Measurements from ENCODE around the gene WNK2. TPM values are rescaled to one million over a fixed set of nuclear protein-coding genes. Genes with fewer than 3 reads are reported as not detected.
A peak's percentile ranks its signal among the peaks of the same experiment; 100 is the strongest.
"Not testable (repeated sequence)": the region's sequence is repeated elsewhere in the genome, so short reads cannot be mapped to it uniquely, and the experiment has no call there.

The WNK2 gene
- total RNA-seq, 1 donor from 2014 or later, result 218 TPM

DNA sequence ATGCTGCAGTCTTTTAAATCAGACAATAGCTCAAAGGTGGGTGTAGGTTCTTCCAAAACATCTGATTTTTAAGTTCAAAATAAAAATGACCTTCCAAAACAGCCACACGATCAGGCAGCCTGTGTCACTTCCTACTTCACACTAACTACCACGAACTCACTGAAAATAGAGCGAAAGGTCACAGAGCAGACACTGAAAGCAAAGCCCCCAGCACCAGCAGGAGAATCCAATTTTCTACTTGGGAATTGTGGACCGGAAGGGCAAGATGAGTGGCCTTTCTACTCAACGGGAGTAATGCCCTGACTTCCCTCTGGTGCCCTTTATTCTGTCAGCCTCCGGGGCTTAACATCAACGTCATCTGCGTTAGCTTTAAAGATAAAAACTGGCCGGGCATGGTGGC is 159.7 kb downstream of the WNK2 start:
- TF ChIP-seq, protein P1, sequence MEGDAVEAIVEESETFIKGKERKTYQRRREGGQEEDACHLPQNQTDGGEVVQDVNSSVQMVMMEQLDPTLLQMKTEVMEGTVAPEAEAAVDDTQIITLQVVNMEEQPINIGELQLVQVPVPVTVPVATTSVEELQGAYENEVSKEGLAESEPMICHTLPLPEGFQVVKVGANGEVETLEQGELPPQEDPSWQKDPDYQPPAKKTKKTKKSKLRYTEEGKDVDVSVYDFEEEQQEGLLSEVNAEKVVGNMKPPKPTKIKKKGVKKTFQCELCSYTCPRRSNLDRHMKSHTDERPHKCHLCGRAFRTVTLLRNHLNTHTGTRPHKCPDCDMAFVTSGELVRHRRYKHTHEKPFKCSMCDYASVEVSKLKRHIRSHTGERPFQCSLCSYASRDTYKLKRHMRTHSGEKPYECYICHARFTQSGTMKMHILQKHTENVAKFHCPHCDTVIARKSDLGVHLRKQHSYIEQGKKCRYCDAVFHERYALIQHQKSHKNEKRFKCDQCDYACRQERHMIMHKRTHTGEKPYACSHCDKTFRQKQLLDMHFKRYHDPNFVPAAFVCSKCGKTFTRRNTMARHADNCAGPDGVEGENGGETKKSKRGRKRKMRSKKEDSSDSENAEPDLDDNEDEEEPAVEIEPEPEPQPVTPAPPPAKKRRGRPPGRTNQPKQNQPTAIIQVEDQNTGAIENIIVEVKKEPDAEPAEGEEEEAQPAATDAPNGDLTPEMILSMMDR (IDR thresholded peaks at IDR 0.05; ENCODE audit: borderline replicate concordance), result no peak
- DNase-seq, result no peak
- H3K4me1 ChIP-seq, result peaks cover 12% of the 10 kb centered on the region
- intact Hi-C loops (cut with micrococcal nuclease), result no loop called here
- H3K4me3 ChIP-seq, result no peak overlapping the region
- peaks cover 34% of the 10 kb centered on the region for H3K27me3 ChIP-seq (ENCODE audit: low read depth)
- H3K36me3 ChIP-seq, result no peaks in the 10 kb centered on the region
- H3K9me3 ChIP-seq (replicated peaks), result peaks cover 1% of the 10 kb centered on the region
- no peak overlapping the region for H3K27ac ChIP-seq (replicated peaks)

DNA sequence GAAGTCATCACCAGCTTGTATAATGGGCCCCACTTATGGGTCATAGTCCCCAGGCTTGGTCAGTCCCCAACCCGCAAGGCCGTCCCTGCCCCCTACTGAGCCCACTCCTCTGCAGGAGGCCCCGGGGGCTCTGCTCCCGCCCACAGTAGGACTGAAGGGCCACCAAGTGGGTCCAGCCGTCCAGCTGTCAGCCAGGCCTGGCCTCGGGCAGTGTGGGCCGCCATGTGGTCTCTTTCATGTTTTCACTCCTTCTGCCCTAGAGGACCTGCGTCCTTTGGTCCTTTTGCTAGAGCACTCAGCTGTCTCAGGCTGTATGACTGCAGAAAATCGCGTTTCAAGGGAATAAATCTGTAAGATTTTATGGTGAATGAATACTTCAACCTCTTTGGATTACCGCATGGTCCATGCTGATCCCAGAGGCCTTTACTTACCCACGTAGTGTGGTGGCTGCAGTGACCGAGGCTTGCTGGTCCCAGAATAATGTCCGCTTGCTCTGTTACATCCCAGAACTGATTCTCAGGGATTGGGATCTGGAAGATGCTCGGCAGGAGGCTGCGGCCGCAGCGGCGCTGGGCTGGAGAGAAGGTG is 161.8 kb downstream of the WNK2 start:
- Histone ChIP-seq H3K4me3 (peak overlapping the region; percentile 69), H3K27ac (replicated peaks) (no peak overlapping the region), H3K4me1 (peaks cover 12% of the 10 kb centered on the region), H3K36me3 (no peaks in the 10 kb centered on the region), H3K9me3 (replicated peaks) (no peaks in the 10 kb centered on the region), H3K27me3 (ENCODE audit: low read depth) (peaks cover 32% of the 10 kb centered on the region)
- intact Hi-C loops (cut with micrococcal nuclease), result no loop called here
- DNase-seq, result no peak
- TF ChIP-seq, protein P1 (IDR thresholded peaks at IDR 0.05; ENCODE audit: borderline replicate concordance), result no peak

DNA sequence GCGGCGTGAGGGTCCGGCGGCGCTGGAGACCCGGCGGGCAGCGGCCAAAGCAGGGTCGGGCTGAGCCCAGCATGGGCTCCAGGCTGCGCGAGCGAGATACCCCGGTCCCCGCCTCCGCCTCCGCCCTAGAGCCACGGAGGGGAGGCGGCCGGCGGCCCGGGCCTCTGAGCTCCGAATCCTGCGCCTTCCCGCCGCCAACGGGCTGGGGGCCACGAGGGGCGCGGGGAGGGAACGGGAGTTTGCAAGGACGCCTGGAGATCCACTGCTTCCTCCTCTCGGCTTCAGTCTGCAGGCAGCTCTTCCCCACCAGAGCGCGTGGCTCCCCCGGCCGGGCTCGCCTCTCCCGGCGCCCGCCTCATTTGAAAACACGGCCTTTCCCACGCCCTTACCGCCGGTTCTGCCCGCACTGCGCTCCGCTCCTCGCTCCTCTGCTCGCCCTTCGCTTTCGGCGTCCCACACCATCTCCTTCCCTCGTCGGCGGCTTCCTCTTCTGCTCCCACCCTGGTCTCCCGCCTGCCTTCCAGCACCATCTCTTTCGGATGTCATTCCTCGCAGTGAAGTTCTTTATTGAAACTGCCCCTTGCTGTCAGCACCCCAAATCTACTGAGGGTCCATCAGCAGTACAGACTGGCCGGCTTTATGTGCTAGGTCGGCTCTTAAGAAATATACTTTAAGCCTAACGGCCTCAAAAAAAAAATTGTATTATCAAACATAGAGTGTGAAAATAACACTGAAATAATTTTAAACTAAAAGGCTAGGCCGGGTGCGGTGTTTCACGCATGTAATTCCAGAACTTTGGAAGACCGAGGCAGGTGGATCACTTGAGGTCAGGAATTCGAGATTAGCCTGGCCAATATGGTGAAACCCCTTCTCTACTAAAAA is 162.5 kb downstream of the WNK2 start:
- DNase-seq, result no peak
- Histone ChIP-seq H3K27me3 (ENCODE audit: low read depth) (peaks cover 32% of the 10 kb centered on the region), H3K4me3 (peak overlapping the region; percentile 69), H3K9me3 (replicated peaks) (no peaks in the 10 kb centered on the region), H3K36me3 (no peaks in the 10 kb centered on the region), H3K4me1 (peaks cover 12% of the 10 kb centered on the region), H3K27ac (replicated peaks) (no peak overlapping the region)
- intact Hi-C loops (cut with micrococcal nuclease), result no loop called here
- TF ChIP-seq, protein P1 (IDR thresholded peaks at IDR 0.05; ENCODE audit: borderline replicate concordance), result no peak

DNA sequence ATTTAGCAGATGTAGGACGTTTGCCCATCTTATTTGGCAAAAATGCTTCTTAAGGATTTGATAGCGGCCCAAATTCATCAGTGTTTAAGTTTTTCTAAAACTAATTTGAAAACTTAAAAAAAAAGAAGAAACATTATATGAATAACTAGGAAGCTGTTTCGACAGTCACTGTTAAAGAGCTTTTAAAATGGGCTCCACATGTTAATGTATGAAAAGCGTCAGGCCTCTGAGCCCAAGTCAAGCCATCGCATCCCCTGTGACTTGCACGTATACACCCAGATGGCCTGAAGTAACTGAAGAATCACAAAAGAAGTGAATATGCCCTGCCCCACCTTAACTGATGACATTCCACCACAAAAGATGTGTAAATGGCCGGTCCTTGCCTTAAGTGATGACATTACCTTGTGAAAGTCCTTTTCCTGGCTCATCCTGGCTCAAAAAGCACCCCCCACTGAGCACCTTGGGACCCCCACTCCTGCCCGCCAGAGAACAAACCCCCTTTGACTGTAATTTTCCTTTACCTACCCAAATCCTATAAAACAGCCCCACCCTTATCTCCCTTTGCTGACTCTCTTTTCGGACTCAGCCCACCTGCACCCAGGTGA is 163.5 kb downstream of the WNK2 start:
- Histone ChIP-seq H3K27me3 (ENCODE audit: low read depth) (peaks cover 32% of the 10 kb centered on the region), H3K4me1 (peaks cover 12% of the 10 kb centered on the region)
- H3K9me3 ChIP-seq (replicated peaks); H3K36me3 ChIP-seq; H3K4me3 ChIP-seq; intact Hi-C loops (cut with micrococcal nuclease); H3K27ac ChIP-seq (replicated peaks); DNase-seq: not testable (repeated sequence)

DNA sequence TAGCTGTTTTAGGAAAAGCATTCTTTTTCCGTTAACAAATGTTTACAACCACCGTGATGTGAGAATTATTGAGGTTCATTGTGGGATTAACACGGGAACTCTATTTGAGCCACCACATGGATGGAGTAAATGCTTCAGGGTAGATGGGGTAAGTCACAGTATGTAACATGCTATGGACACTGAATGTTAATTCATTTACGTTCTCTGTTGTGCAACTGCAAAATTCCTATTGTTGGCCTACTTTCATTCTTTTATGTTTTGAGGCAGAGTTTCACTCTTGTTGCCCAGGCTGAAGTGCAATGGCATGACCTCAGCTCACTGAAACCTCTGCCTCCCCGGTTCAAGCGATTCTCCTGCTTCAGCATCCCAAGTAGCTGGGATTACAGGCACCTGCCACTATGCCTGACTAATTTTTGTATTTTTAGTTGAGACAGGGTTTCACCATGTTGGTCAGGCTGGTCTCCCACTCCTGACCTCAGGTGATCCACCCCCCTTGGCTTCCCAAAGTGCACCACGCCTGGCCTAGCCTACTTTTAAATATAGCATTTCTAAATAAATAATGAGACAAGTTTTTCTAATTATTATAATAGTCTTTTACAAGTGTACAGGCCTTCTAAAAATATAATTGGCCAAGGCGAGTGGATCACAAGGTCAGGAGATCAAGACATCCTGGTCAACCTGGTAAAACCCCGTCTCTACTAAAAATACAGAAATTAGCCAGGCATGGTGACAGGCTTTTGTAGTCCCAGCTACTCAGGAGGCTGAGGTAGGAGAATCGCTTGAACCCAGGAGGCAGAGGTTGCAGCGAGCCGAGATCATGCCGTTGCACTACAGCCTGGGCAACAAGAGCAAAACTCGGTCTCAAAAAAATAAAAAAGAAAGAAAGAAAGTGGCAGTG is 169.7 kb downstream of the WNK2 start:
- H3K4me3 ChIP-seq; H3K9me3 ChIP-seq (replicated peaks); H3K27ac ChIP-seq (replicated peaks); DNase-seq; H3K27me3 ChIP-seq (ENCODE audit: low read depth); intact Hi-C loops (cut with micrococcal nuclease); H3K36me3 ChIP-seq; H3K4me1 ChIP-seq: not testable (repeated sequence)

DNA sequence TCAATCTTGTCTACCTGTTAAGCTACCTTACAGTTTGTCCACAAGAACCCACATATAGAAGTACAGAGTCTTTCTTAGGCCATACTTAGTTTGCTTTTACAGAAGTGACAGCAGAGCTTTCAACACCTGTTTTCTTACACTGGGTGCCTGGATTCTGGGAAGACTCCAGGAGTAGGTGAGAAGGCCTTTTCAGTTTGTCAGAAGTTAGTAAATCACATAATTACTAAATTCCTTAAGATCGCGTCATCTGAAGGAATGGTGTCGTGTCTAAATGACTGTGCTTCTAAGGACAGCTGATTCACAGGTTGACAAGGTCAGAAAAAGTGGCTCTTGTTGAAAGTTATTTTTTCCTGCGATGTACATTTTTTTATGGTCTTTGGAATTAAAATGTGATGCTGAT is 170.5 kb downstream of the WNK2 start:
- intact Hi-C loops (cut with micrococcal nuclease), result no loop called here
- H3K4me3 ChIP-seq, result no peak overlapping the region
- TF ChIP-seq, protein P1 (IDR thresholded peaks at IDR 0.05; ENCODE audit: borderline replicate concordance), result no peak
- H3K27me3 ChIP-seq (ENCODE audit: low read depth), result no peaks in the 10 kb centered on the region
- DNase-seq, result no peak
- no peaks in the 10 kb centered on the region for H3K4me1 ChIP-seq
- peaks cover 4% of the 10 kb centered on the region for H3K9me3 ChIP-seq (replicated peaks)
- H3K27ac ChIP-seq (replicated peaks), result no peak overlapping the region
- no peaks in the 10 kb centered on the region for H3K36me3 ChIP-seq

Data from left ventricle myocardium inferior (tissue), 1 donor.